CD4-positive, alpha-beta memory T cell (primary cell): ENCODE results near the gene SLC12A5. TPM values are rescaled to one million over a fixed set of nuclear protein-coding genes. Genes with fewer than 3 reads are reported as not detected.

ENCODE experiments used
- CTCF ChIA-PET: fragments of 350-600 bp; sonication (Branson Sonifier 250); formaldehyde crosslinking; loops from one replicate; lab custom pipeline; 2021; ENCODE audit warnings: inconsistent platforms; ENCODE audit not compliant: partially characterized antibody; lab: Charles Lee
- POLR2A ChIA-PET: fragments of 350-600 bp; sonication (Branson Sonifier 250); formaldehyde crosslinking; loops from one replicate; lab custom pipeline; 2021; ENCODE audit not compliant: partially characterized antibody; lab: Charles Lee
- DNase-seq, 5 donors: peaks; one replicate each; pipeline versions ENCODE4 v3.0.0 to v3.0.0-alpha.2; 2020 to 2022; ENCODE audit warnings: mixed read lengths in 1 of 5
- H3K27ac ChIP-seq: one replicate; pipeline ENCODE4 v1.7.0; 2013; ENCODE audit warnings: low read depth, low read length
- H3K27me3 ChIP-seq: 2 replicates; pipeline ENCODE4 v1.7.0; 2013; ENCODE audit warnings: mild to moderate bottlenecking, low read length, moderate library complexity; ENCODE audit not compliant: insufficient read depth
- H3K36me3 ChIP-seq: 2 replicates; pipeline ENCODE4 v1.7.0; 2013; ENCODE audit warnings: mild to moderate bottlenecking, low read length, moderate library complexity; ENCODE audit not compliant: insufficient read depth
- H3K4me1 ChIP-seq: 2 replicates; pipeline ENCODE4 v1.7.0; 2013; ENCODE audit warnings: mild to moderate bottlenecking, low read length, moderate library complexity; ENCODE audit not compliant: insufficient read depth
- H3K4me3 ChIP-seq, 2 donors: one replicate each; pipeline ENCODE4 v1.7.0; 2013; ENCODE audit warnings: low read length in 2 of 2, mild to moderate bottlenecking in 1 of 2
- H3K9me3 ChIP-seq, 2 donors: one replicate each; pipeline ENCODE4 v1.7.0; 2013; ENCODE audit warnings: low read length in 2 of 2, control low read depth in 1 of 2; ENCODE audit not compliant: control insufficient read depth in 1 of 2
- H3K27ac Mint-ChIP-seq, 7 donors: one replicate each; pipeline ENCODE4 v1.8.0; 2020 to 2021; ENCODE audit warnings: mixed read lengths in 7 of 7, mild to moderate bottlenecking in 6 of 7, inconsistent platforms in 3 of 7, moderate library complexity in 3 of 7
- H3K27me3 Mint-ChIP-seq, 2 donors: one replicate each; pipeline ENCODE4 v1.8.0; 2020 to 2021; ENCODE audit warnings: mixed read lengths in 2 of 2
- H3K36me3 Mint-ChIP-seq, 2 donors: one replicate each; pipeline ENCODE4 v1.8.0; 2020 to 2021; ENCODE audit warnings: mixed read lengths in 2 of 2, inconsistent platforms in 1 of 2, mild to moderate bottlenecking in 1 of 2
- H3K4me1 Mint-ChIP-seq, 4 donors: one replicate each; pipeline ENCODE4 v1.8.0; 2020 to 2021; ENCODE audit warnings: mixed read lengths in 4 of 4, mild to moderate bottlenecking in 1 of 4
- H3K4me3 Mint-ChIP-seq, 8 donors: one replicate each; pipeline ENCODE4 v1.8.0; 2020 to 2021; ENCODE audit warnings: mixed read lengths in 8 of 8, mild to moderate bottlenecking in 7 of 8, moderate library complexity in 6 of 8, inconsistent platforms in 3 of 8
- H3K9me3 Mint-ChIP-seq, 8 donors: one replicate each; pipeline ENCODE4 v1.8.0; 2020 to 2021; ENCODE audit warnings: mixed read lengths in 8 of 8, mild to moderate bottlenecking in 5 of 8, inconsistent platforms in 3 of 8, moderate library complexity in 1 of 8
- intact Hi-C: fragments of 100-400 bp; cut with micrococcal nuclease; formaldehyde crosslinking; loops from one replicate; pipeline ENCODE4 v1.15.1; 2023
- polyA plus RNA-seq, 2 donors: library from polyadenylated mRNA; unstranded; fragments of 300-500 nt; fragmentation: Illumina TruSeq; gene quantifications; one replicate each; pipeline ENCODE4 v1.2.3, GENCODE V29; 2021
- total RNA-seq, 2 experiments: library from RNA; stranded (reverse); gene quantifications; one replicate each; pipeline ENCODE4 v1.2.3, GENCODE V29; 2021

Gene SLC12A5
- total and polyA plus RNA-seq, 4 experiments from 2014 or later = not detected

- peaks cover 42% of the 10 kb centered on the region for H3K4me1 ChIP-seq
- no peak overlapping the region for H3K27ac Mint-ChIP-seq
- peaks cover 5% of the 10 kb centered on the region for H3K27me3 ChIP-seq
- H3K27ac ChIP-seq = no peak overlapping the region
- no peaks in the 10 kb centered on the region for H3K9me3 ChIP-seq
- ChIA-PET POLR2A (no interaction called here), CTCF (interaction anchor here (0.7 to 1.6 kb wide), 2 partner anchors 13 to 43 kb away, joined by 3 read pairs; no protein-coding TSS in a partner anchor)
- H3K27me3 Mint-ChIP-seq = peaks cover 0 to 2% of the 10 kb centered on the region in 2 donors
- peaks cover 8% of the 10 kb centered on the region for H3K36me3 ChIP-seq
- no peak overlapping the region for H3K4me3 Mint-ChIP-seq
- H3K4me3 ChIP-seq = no peak overlapping the region
- intact Hi-C loops = no loop called here
- peaks cover 32 to 51% (median 41%) of the 10 kb centered on the region in 4 donors for H3K4me1 Mint-ChIP-seq
- H3K36me3 Mint-ChIP-seq = peaks cover 23 to 25% of the 10 kb centered on the region in 2 donors
- peaks cover 0 to 2% (median 0%) of the 10 kb centered on the region in 8 donors for H3K9me3 Mint-ChIP-seq
- DNase-seq = peak in 1 of 5 donors; percentile 17
Measured at GRCh38 chr20:46056970-46057855, 28.2 kb downstream of the SLC12A5 start.

GRCh38 chr20:46057856-46058598 is 29.0 kb downstream of the SLC12A5 start:
- CTCF ChIA-PET = interaction anchor here (0.7 to 1.6 kb wide), 3 partner anchors 14 to 43 kb away, joined by 3 read pairs; no protein-coding TSS in a partner anchor
- H3K27me3 Mint-ChIP-seq = peaks cover 0 to 2% of the 10 kb centered on the region in 2 donors
- peak overlapping the region; percentile 52 to 75 (median 66) for H3K4me3 Mint-ChIP-seq
- peaks cover 31 to 33% of the 10 kb centered on the region in 2 donors for H3K36me3 Mint-ChIP-seq
- intact Hi-C loops = no loop called here
- H3K36me3 ChIP-seq = peaks cover 16% of the 10 kb centered on the region
- H3K27ac Mint-ChIP-seq = peak overlapping the region in 1 of 7 donors; percentile 72
- POLR2A ChIA-PET = interaction anchor here (0.8 kb wide), 1 partner anchor 177 kb away, joined by 3 read pairs; the partner anchor contains the start of gene ZSWIM1
- no peak overlapping the region for H3K4me3 ChIP-seq
- H3K9me3 ChIP-seq = no peaks in the 10 kb centered on the region
- peaks cover 46% of the 10 kb centered on the region for H3K4me1 ChIP-seq
- H3K4me1 Mint-ChIP-seq = peaks cover 38 to 58% (median 48%) of the 10 kb centered on the region in 4 donors
- peaks cover 0 to 2% (median 0%) of the 10 kb centered on the region in 8 donors for H3K9me3 Mint-ChIP-seq
- no peak overlapping the region for H3K27ac ChIP-seq
- DNase-seq = peak in 3 of 5 donors; percentile 12 to 15 (median 13)
- peaks cover 5% of the 10 kb centered on the region for H3K27me3 ChIP-seq

GRCh38 chr20:46058599-46059281 is 29.7 kb downstream of the SLC12A5 start:
- Mint-ChIP-seq H3K9me3 (peaks cover 0 to 2% (median 0%) of the 10 kb centered on the region in 8 donors), H3K27ac (peak overlapping the region in 1 of 7 donors; percentile 7), H3K27me3 (peaks cover 0 to 2% of the 10 kb centered on the region in 2 donors), H3K4me3 (peak overlapping the region; percentile 52 to 82 (median 69)), H3K4me1 (peaks cover 42 to 64% (median 51%) of the 10 kb centered on the region in 4 donors), H3K36me3 (peaks cover 38 to 40% of the 10 kb centered on the region in 2 donors)
- Histone ChIP-seq H3K27ac (no peak overlapping the region), H3K9me3 (no peaks in the 10 kb centered on the region), H3K36me3 (peaks cover 24% of the 10 kb centered on the region), H3K27me3 (peaks cover 5% of the 10 kb centered on the region), H3K4me3 (no peak overlapping the region), H3K4me1 (peaks cover 46% of the 10 kb centered on the region)
- CTCF ChIA-PET = interaction anchor here (1.3 kb wide), 1 partner anchor 37 kb away, joined by 3 read pairs; no protein-coding TSS in a partner anchor
- POLR2A ChIA-PET = interaction anchor here (0.8 kb wide), 1 partner anchor 177 kb away, joined by 3 read pairs; the partner anchor contains the start of gene ZSWIM1
- intact Hi-C loops = no loop called here
- no peak for DNase-seq

DNA sequence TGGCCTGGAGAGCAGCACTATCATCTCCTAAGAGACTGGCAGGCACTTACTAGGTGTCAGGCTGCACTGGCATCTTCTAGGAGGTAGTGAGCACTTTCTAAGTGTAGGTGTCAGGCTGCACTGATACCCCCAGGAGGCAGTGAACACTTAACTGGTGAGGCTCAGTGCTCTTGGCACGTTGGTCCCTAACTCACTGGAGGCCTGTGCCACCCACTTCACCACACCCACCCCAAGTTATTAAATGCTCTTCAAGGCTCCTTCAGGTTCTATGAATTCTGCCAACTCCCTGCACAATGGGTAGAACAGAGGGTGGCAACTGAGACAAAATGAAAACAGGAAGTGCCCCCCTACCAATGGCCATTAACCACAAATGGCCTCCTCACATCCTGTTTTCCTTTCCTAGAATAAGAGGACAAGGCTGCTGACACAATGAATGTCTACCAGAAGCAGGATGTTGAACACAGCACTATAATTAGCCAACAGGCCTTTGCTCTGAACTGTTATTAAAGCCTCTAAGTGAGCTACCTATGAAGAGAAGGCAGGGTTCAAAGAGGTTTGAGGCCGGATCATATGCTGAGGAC is 31.4 kb downstream of the SLC12A5 start:
- Histone ChIP-seq H3K9me3 (no peaks in the 10 kb centered on the region), H3K27ac (no peak overlapping the region), H3K4me1 (peaks cover 46% of the 10 kb centered on the region), H3K27me3 (peaks cover 5% of the 10 kb centered on the region), H3K4me3 (no peak overlapping the region), H3K36me3 (peaks cover 40% of the 10 kb centered on the region)
- ChIA-PET POLR2A (interaction anchor here (1.3 kb wide), 1 partner anchor 20 kb away, joined by 3 read pairs; no protein-coding TSS in a partner anchor), CTCF (interaction anchor here (1.1 kb wide), 1 partner anchor 46 kb away, joined by 4 read pairs; no protein-coding TSS in a partner anchor)
- Mint-ChIP-seq H3K4me1 (peaks cover 48 to 61% (median 54%) of the 10 kb centered on the region in 4 donors), H3K36me3 (peaks cover 55 to 57% of the 10 kb centered on the region in 2 donors), H3K4me3 (peak overlapping the region in 7 of 8 donors; percentile 6 to 82 (median 47)), H3K27me3 (peaks cover 0 to 2% of the 10 kb centered on the region in 2 donors), H3K9me3 (peaks cover 0 to 2% (median 0%) of the 10 kb centered on the region in 8 donors), H3K27ac (peak overlapping the region in 3 of 7 donors; percentile 29 to 62 (median 60))
- DNase-seq = peak in 1 of 5 donors; percentile 11
- intact Hi-C loops = no loop called here

DNA sequence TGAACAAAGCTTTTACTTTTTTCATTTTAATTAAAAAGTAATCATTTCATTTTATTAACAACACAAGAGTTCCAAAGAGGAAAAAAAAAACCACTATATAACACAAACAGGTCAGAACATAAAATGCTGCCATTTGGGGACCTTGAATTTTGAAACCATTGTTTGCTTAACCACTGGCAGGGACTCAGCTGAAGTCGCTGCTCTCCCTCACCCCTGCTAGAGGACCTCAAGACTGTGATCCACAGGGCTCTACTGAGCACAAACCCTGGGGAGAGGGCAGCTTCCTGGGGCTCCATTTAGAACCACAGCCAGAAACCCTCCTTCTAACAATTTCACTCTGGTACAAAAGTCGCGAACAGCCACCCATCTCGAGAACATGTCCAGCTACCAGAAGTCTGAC is 32.0 kb downstream of the SLC12A5 start:
- Histone ChIP-seq H3K9me3 (no peaks in the 10 kb centered on the region), H3K4me1 (peaks cover 46% of the 10 kb centered on the region), H3K27ac (no peak overlapping the region), H3K27me3 (peaks cover 5% of the 10 kb centered on the region), H3K4me3 (no peak overlapping the region), H3K36me3 (peaks cover 46% of the 10 kb centered on the region)
- peaks cover 48 to 58% (median 55%) of the 10 kb centered on the region in 4 donors for H3K4me1 Mint-ChIP-seq
- ChIA-PET POLR2A (interaction anchor here (1.3 kb wide), 1 partner anchor 20 kb away, joined by 3 read pairs; no protein-coding TSS in a partner anchor), CTCF (interaction anchor here (1.1 kb wide), 1 partner anchor 46 kb away, joined by 4 read pairs; no protein-coding TSS in a partner anchor)
- H3K36me3 Mint-ChIP-seq = peaks cover 61 to 63% of the 10 kb centered on the region in 2 donors
- DNase-seq = no peak
- intact Hi-C loops = no loop called here
- H3K27me3 Mint-ChIP-seq = peaks cover 0 to 2% of the 10 kb centered on the region in 2 donors
- H3K9me3 Mint-ChIP-seq = peaks cover 0 to 2% (median 0%) of the 10 kb centered on the region in 8 donors
- peak overlapping the region in 1 of 7 donors; percentile 70 for H3K27ac Mint-ChIP-seq
- peak overlapping the region in 5 of 8 donors; percentile 4 to 82 (median 61) for H3K4me3 Mint-ChIP-seq

- H3K9me3 Mint-ChIP-seq = peaks cover 0 to 2% (median 0%) of the 10 kb centered on the region in 8 donors
- ChIA-PET CTCF (no interaction called here), POLR2A (no interaction called here)
- Histone ChIP-seq H3K4me1 (peaks cover 46% of the 10 kb centered on the region), H3K27me3 (peaks cover 5% of the 10 kb centered on the region), H3K27ac (no peak overlapping the region), H3K9me3 (no peaks in the 10 kb centered on the region), H3K4me3 (no peak overlapping the region), H3K36me3 (peaks cover 58% of the 10 kb centered on the region)
- H3K4me3 Mint-ChIP-seq = peak overlapping the region in 3 of 8 donors; percentile 10 to 82 (median 43)
- H3K27ac Mint-ChIP-seq = peak overlapping the region in 2 of 7 donors; percentile 65 to 66
- peaks cover 71 to 72% of the 10 kb centered on the region in 2 donors for H3K36me3 Mint-ChIP-seq
- H3K4me1 Mint-ChIP-seq = peaks cover 48 to 58% (median 55%) of the 10 kb centered on the region in 4 donors
- DNase-seq = no peak
- H3K27me3 Mint-ChIP-seq = peaks cover 0 to 2% of the 10 kb centered on the region in 2 donors
- intact Hi-C loops = no loop called here
Measured at GRCh38 chr20:46062151-46062550, 33.1 kb downstream of the SLC12A5 start.
